NCI-H526 treated with DMSO at 0.1 percent for 48 hours (cell line): ENCODE measurements around the gene PTPRM.
"Not testable (repeated sequence)": the region's sequence is repeated elsewhere in the genome, so short reads cannot be mapped to it uniquely, and the experiment has no call there.

ENCODE experiments used
- DNase-seq: peaks from one replicate; lab custom pipeline; 2025; lab: John Stamatoyannopoulos, UW

PTPRM gene

DNA sequence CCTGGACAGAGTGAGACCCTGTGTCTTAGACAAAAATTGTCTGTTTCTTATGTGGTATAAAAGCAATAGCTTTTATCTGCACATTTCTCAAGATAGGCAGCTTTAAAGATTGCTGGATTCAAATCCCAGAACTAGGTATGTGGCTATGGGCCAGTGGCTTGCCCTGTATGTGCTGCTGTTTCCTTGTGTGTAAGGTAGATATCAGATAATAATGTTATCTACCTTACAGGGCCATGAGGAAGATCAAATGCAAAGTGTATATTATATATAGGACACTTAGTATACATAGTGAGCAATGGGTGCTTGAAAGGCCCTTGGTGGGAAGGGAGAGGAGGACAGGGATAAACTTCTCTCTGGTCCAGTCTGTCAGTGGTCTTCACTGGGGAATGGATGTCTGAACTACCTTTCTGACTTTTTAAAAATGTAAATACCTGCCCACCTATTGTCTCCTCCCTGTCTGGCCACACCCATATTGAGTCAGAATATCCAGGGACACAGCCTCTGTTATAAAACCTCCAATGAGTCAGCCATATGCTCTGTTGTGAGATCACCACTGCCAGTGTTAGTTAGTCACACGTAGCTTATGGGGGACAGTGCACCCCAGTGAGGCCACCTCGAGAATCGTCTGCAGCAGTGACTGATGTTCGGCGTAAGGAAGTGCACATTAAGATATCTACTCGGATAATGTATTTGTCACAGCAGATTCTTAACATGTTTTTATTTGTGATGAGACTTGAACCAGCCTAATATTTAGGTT, 383.4 kb downstream of the PTPRM start:
- DNase-seq: no peak

DNA sequence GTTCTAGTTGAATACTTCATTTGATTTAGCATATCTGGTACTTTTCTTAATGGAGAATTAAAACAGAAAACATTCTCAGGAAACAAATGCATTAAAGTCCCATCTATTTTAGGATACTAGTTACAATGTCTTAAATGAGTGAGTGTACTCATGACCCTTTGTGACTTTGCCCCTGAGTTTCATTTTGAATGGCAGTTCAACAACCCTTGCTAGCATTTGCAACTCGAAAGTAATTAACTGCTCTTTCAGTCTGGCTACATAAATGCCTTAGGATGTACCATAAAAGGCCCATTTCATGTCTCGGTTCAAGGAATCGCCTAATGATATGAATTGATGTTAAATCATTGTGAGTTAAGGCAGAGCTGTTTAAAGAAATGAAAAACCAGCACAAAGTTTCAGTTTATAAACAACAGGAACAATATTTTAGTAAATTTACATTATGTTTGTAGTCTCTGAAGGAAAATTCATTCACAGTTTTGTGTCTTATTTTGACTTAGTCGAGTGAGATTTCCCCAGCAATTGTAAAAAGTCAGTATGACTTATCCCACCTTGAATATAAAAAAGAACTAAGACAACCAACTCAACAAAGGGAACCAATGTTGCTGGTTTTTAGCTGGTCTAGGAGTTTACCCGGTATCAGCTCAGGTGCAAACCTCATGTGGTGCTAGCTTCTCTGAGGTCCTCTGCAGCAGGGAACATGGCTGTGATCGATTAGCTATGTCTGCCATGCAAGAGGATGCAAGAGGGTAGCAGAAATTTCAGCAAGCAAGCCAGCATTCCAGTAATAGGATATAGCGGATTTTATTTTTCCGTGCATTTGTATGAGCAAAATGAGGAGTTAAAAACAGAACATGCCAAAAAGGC, 386.2 kb downstream of the PTPRM start:
- no peak for DNase-seq

DNA sequence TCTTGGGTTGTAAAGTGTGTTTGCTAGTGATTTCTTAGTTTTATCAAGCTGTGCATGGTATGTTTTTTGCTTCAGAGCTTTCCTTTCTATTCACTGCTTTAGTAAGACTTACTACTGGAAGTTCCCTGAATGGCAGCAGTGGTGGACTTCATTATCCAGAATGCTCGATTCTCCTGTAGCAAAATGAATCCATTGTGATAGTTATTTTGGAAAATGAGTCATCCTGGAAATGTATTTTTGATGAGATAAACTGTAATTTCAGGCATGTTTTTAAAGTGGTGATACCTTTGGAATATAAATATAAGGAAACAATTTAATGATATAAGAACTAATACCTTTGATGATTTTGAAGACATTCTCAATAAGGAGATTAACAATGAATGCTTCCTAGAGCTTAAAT, 387.1 kb downstream of the PTPRM start:
- no peak for DNase-seq

DNA sequence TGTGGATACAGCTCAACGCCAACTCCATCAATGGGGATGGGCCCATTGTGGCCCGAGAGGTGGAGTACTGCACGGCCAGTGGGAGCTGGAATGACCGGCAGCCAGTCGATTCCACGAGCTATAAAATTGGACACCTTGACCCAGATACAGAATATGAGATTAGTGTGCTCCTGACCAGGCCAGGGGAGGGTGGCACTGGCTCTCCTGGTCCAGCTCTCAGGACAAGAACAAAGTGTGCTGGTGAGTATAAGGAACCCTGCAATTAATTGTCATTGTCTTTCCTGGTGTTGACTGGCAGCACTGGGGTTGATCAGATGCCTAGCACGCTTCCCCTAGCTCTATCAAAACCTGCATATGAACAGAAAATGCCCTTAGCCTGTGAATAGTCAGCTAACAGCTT, 388.1 kb downstream of the PTPRM start:
- DNase-seq: no peak

DNA sequence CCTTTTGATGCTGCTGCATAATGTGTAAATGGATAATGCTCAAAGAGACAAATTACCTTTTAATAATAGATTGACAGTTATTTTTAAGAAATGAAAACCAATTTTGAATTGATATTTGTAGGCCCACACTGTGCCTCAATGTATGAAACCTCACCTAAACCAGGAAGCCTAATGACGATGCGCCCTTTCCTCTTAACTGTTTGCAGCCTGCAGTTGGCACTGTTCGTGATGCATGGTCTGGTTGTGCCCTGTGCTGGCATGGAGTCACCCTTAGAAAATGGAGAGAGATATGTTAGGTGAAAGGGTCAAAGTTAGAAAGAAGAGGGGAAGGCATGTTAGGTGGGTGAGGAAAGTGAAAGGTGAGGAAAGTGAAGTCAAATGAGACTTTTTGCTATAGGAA, 390.2 kb downstream of the PTPRM start:
- no peak for DNase-seq

DNA sequence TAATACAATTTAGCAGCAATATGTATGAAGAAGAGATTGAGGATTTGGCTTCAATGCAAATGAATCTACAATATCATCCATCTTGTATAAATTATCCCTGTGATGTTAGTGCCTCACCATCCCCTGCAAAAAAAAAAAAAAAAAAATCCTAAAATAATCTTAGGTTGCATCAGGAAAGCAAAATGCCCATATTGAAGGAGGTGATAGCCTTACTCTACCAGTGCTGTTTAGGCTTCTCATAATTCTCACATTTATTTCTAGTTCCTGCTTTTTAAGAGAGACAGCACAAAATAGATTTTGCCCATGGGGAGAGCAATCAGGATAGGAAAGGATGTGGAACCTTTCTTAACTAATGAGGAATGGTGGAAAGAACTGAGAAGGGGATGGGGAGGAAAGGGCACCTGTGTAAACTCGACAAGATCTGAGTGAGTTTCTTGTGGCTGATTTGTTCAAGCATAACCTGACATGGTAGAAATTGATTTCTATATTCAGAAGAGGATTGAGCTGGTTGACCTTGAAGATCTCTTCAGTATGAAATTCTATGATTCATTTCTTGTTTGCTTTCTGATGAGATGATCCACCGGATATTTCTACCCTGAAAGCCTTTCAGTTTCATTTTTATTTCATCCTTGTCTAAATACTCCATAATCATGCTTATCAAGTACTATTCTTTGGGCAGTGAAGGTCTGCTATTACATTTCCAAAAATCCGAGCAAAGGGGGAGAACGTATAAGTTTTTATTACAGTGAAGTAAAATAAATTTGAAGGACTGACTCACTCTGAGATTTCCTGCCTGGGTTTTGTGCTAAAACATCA, 391.2 kb downstream of the PTPRM start:
- no peak for DNase-seq

DNA sequence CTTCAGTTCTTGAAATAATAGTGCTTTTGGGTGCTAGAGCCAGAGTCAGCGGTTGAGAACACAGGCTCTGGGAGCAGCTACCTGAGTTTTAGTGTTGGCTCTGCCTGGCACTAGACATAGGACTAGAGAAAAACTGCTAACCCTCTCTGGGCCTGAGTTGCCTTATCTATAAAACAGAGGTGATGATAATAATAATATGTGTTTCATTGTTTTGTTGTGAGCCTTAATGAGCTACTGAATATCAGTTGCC, 391.7 kb downstream of the PTPRM start:
- DNase-seq: no peak

DNA sequence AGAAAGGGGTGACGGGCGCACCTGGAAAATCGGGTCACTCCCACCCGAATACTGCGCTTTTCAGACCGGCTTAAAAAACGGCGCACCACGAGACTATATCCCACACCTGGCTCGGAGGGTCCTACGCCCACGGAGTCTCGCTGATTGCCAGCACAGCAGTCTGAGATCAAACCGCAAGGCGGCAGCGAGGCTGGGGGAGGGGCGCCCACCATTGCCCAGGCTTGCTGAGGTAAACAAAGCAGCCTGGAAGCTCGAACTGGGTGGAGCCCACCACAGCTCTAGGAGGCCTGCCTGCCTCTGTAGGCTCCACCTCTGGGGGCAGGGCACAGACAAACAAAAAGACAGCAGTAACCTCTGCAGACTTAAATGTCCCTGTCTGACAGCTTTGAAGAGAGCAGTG, 399.6 kb downstream of the PTPRM start:
- DNase-seq: not testable (repeated sequence)

DNA sequence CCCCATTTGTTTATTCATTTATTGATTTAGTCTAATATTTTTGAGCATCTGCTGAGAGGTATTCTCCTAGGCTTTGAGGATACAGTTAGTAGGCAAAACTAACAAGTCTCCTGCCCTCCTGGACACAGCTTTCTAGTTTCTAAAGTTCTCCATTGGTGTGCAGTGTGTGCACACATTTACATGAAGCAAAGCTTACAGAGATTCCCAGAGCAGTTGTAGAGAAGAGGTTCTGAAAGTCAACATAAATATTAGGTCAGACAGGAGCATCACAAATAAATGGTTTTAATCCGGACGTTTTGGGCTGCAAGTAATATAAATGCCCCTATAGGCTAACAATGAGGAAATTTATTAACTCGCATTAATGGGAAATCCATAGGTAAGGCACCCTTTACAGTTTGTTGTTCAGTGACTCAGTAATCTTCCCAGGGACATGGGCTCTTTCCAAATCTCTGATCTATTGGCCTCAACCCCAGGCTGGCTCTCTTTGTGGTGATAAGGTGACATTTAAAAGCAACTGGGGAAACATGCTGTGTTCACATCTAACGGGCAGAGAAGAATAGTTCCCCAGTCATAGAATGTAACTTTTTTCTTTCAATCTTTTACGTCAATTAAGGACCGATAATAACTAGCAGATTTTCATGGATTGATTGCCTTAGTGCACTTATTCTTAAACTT, 407.2 kb downstream of the PTPRM start:
- no peak for DNase-seq

DNA sequence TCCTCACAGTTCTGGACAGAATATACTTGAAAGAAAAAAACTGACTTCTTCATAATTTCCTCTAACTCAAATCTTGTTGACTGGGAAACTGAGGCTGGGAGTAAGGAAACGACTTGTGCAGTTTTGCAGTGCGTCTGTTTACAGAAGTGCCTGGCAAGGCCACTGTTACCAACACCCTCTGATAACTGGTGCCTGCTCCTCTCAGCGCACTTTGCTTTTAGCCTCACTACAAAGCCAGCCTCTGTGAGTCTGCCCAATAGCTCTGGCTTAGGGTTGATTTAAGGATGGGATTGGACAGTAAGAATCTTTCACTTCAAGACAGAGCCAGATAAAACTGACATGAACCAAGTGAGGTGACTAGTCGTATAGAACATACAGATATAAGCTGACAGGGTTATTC, 410.8 kb downstream of the PTPRM start:
- no peak for DNase-seq

DNA sequence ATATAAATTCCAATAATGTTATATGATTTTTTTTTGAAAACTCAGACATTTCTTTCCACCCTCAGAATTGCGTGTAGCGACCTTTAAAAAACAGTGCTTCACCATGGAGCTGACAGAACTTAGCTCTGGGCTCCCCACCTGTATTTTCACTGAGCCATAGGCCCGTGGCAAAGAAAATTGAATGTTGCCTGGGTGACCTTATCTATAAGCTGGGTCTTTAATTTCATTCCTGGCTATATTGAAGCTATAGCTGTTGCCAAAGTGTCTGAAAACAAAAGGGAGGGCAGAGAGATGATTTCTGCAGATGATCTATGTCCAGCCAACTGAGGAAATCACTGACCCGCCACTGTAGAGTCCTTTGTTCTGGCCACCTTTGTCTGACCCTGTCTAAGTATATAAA, 411.7 kb downstream of the PTPRM start:
- DNase-seq: no peak

DNA sequence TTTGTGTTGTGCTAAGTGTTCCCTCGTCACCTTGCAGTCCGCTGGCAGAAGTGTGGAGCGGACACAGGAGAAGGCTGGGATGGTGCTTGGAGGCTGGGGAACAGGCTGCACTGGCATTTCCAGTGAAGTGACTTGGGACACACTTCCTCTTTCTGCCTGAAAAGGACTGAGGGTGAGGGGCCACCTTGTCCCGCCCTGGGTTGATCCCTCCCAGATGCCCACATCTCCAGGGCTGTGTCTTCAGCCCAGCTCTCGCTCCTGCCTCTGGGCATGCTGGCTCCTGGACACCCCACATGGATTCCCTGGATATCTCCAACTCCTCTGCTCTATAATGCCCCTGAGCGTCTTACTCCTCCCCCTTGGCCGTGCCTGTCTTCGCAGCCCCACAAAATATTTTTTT, 412.6 kb downstream of the PTPRM start:
- no peak for DNase-seq

DNA sequence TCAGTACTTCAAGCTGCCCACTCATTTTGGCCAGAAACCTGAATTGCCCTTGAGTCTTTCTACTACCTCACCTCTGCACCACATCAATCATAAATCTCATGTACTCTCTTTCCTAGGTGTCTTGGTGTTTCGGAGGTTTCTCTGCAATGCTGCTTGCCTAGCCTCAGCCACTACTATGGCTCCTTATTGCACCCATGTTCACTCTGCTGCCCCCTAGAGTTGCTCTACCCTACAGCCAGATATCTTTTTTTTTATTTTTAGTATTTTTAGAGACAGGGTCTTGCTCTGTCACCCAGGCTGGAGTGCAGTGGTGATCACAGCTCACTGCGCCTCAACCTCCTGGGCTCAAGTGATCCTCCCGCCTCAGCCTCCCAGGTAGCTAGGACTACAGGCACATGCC, 413.0 kb downstream of the PTPRM start:
- DNase-seq: no peak

DNA sequence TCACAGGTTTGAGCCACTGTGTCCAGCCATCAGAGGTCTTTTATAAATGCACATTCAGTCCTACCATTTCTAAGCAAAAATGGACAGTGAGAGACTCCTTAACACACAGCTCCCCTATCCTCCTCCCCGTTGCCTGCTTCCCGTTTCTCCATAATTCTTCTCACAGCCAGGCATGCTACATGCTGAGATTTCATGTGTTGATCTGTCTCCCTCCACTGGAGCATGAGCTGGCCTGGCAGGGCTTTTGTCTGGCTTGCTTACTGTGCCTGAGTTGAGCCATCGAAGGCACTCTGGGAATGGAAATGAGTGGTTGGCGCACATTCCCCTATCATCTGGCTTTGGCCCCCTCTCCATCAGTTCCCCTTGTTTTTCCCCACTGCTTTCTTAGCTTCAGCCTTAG, 413.5 kb downstream of the PTPRM start:
- DNase-seq: no peak

DNA sequence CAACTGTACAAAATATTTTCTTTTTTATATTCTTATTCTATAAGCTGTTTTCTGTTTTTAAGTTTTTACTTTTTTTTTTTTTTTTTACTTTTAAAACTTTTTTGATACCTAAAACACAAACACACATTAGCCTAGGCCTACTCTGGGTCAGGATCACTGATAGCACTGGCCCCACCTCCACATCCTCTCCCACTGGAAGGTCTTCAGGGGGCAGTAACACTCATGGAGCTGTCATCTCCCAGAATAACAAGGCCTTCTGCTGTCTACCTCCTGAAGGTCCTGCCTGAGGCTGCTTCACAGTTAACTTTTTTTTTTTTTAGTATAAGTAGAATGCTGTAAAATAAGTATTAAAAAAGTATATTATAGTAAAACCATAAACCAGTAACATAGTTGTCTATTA, 415.1 kb downstream of the PTPRM start:
- no peak for DNase-seq

DNA sequence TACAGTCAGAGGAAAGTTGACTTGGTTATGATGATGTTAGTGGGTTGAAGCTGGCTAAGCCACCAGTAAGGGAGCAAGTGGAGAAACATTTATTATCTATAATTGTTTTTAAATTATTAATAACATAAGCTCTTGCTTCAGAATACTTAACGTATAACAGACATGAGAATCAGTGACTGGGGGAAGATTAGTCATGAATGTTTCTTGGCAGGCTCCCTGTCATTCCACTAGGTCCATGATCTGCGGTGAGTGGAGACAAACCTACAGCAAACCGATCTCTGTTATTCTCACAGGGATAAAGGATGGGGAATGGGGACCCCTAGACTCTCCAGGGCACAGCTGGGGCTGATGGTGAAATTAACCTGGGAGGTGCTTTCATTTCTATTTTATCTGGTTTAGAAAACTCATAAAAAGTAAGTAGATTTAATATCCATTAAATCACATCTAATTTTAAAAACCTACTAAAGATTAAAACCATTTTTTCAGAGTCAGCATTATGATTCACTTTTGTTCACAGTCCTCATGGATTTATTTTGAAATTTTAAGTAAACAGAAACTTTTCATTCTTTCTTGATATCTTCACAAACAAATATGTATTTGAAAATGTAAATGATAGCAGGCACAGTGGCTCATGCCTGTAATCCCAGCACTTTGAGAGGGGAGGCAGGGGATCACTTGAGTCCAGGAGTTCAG, 420.3 kb downstream of the PTPRM start:
- no peak for DNase-seq

DNA sequence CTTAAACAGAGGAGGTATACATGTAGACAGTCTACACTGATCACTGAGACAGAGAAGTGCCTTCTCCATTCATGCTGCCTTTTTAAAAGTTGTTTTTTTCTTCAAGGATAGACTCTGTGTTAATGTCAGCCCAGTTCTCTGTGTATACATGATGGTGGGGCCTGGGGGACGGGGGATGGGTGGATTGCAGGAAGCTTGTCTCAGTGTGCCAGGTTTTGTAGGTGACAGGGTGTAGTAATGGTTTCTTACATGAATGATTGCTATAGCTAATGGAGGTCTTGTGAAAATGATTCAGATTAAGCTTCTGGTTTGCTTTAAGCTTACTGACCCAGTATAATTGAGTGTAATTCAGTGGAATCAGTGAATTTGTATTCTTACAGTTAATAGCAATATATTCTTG, 423.6 kb downstream of the PTPRM start:
- DNase-seq: no peak

DNA sequence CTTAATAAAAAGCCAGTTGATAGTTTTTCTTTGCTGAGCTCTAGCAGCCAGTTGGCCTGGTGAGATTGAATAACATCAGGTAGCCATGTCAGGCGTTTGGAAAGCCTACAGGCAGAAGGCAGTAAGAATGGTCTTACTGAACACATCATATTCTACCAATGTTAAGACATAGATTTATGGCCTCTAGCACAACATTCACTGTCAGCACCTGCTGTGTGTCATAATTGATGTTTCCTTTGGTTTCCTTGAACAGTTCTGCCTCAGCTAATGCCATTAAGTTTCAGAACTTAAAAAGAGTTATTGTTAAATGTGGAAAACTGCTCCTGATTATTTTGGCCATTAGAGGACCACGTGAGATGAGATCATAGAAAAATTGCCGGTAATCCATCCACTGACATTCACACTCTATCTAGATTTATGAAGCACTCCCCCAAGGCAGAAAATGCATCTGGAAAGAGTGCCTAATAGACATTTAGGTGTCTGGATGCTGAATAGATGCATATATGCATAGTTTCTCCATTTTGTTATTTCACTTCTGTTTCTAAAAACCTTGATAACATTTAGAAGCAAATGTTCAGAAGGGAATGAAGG, 434.7 kb downstream of the PTPRM start:
- DNase-seq: no peak

DNA sequence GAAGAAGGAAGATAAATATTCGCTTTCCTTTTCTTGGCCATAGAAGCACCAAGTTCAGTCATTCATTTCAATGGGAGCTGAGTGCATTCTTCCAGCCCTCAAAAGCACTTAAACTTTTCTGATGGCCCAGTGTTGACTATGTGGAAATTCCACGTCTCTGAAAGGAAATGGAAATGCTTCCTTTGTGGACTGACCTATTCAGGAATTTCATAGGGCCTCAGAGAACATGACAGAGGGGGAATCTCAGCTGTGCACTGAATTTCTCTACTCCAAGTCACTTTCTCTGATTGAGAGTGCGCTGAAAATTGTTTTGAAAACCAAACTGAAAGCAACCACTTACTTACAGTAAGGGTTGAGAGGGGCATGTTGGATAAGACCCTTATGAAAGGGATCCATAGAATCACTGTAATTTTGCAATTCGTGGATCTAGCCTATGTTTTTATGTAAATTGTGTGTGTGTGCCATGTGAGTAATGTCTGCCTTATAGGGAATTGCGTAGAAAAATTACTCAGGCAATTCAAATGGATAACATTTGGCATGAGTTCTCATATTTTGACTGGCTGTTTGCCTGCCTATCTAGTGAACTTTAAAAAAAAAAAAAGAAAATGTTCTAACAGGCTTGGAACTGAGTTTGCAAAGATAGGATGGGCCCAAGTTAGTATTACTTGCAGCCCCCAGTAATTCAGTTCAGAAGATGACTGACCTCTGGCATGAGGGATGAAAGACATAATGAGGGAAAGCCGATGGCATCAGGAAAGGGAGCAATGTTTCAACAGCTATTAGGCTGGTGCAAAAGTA, 437.0 kb downstream of the PTPRM start:
- no peak for DNase-seq

DNA sequence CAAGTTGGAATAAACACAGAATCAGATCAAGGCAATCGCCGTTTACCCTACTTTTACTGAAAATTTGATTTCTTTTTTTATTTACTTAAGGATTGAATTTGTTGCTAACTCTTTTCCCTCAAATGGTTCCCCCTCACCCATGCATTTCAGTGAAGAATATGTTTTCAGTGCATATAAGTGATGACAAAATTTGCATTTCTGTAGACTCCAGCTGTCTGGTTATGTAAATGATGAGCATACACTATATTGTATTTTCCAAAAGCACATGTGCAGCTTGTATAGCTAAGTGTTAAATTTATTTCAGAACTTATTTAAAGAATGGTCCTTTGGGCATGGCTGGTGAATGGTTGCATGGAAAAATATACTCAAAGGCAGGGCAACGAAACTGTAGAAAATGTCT, 437.7 kb downstream of the PTPRM start:
- peak; percentile 54 for DNase-seq
